Uterus (tissue), 2 donors: Measurements from ENCODE around the gene TRIM69.

ENCODE experiments used
- POLR2A ChIP-seq, 2 donors: fragments of 450-650 bp; IDR thresholded peaks; one replicate each; pipeline ENCODE4 v1.6.1; 2016; ENCODE audit warnings: antibody characterized with exemption in 2 of 2, mild to moderate bottlenecking in 1 of 2, moderate library complexity in 1 of 2
- TF ChIP-seq, protein P1 (sequence below), 4 experiments: fragments of 200-600 bp in 2 of 4; fragments of 450-650 bp in 2 of 4; sonication (generic) in 2 of 4; IDR thresholded peaks; one replicate each; pipeline ENCODE4 v1.5.1; 2016 to 2019; ENCODE audit warnings: antibody characterized with exemption in 4 of 4, mild to moderate bottlenecking in 2 of 4, moderate library complexity in 1 of 4

DNA sequence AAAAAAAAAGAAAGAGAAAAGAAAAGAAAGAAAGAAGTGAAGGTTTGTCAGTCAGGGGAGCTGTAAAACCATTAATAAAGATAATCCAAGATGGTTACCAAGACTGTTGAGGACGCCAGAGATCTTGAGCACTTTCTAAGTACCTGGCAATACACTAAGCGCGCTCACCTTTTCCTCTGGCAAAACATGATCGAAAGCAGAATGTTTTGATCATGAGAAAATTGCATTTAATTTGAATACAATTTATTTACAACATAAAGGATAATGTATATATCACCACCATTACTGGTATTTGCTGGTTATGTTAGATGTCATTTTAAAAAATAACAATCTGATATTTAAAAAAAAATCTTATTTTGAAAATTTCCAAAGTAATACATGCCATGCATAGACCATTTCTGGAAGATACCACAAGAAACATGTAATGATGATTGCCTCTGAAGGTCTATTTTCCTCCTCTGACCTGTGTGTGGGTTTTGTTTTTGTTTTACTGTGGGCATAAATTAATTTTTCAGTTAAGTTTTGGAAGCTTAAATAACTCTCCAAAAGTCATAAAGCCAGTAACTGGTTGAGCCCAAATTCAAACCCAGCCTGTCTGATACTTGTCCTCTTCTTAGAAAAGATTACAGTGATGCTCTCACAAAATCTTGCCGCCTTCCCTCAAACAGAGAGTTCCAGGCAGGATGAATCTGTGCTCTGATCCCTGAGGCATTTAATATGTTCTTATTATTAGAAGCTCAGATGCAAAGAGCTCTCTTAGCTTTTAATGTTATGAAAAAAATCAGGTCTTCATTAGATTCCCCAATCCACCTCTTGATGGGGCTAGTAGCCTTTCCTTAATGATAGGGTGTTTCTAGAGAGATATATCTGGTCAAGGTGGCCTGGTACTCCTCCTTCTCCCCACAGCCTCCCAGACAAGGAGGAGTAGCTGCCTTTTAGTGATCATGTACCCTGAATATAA lies 23.0 kb upstream of the TRIM69 start:
- TF ChIP-seq, protein P1, sequence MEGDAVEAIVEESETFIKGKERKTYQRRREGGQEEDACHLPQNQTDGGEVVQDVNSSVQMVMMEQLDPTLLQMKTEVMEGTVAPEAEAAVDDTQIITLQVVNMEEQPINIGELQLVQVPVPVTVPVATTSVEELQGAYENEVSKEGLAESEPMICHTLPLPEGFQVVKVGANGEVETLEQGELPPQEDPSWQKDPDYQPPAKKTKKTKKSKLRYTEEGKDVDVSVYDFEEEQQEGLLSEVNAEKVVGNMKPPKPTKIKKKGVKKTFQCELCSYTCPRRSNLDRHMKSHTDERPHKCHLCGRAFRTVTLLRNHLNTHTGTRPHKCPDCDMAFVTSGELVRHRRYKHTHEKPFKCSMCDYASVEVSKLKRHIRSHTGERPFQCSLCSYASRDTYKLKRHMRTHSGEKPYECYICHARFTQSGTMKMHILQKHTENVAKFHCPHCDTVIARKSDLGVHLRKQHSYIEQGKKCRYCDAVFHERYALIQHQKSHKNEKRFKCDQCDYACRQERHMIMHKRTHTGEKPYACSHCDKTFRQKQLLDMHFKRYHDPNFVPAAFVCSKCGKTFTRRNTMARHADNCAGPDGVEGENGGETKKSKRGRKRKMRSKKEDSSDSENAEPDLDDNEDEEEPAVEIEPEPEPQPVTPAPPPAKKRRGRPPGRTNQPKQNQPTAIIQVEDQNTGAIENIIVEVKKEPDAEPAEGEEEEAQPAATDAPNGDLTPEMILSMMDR (IDR thresholded peaks at IDR 0.05): peak in 1 of 4 experiments; percentile 32
- TF ChIP-seq POLR2A (IDR thresholded peaks at IDR 0.05): no peak
